Activated CD4-positive, alpha-beta T cell treated with anti-CD3 and anti-CD28 coated beads for 24 hours (primary cell): ENCODE results near the gene NMU.
"Not testable (repeated sequence)": the region's sequence is repeated elsewhere in the genome, so short reads cannot be mapped to it uniquely, and the experiment has no call there.

ENCODE experiments used
- DNase-seq, 2 donors: peaks; one replicate each; pipeline ENCODE4 v3.0.0-alpha.2; 2020; ENCODE audit warnings: low read depth in 2 of 2

The NMU gene

DNA sequence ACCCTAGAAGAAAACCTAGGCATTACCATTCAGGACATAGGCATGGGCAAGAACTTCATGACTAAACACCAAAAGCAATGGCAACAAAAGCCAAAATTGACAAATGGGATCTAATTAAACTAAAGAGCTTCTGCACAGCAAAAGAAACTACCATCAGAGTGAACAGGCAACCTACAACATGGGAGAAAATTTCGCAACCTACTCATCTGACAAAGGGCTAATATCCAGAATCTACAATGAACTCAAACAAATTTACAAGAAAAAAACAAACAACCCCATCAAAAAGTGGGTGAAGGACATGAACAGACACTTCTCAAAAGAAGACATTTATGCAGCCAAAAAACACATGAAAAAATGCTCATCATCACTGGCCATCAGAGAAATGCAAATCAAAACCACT is 12.0 kb downstream of the NMU start:
- DNase-seq = not testable (repeated sequence)

DNA sequence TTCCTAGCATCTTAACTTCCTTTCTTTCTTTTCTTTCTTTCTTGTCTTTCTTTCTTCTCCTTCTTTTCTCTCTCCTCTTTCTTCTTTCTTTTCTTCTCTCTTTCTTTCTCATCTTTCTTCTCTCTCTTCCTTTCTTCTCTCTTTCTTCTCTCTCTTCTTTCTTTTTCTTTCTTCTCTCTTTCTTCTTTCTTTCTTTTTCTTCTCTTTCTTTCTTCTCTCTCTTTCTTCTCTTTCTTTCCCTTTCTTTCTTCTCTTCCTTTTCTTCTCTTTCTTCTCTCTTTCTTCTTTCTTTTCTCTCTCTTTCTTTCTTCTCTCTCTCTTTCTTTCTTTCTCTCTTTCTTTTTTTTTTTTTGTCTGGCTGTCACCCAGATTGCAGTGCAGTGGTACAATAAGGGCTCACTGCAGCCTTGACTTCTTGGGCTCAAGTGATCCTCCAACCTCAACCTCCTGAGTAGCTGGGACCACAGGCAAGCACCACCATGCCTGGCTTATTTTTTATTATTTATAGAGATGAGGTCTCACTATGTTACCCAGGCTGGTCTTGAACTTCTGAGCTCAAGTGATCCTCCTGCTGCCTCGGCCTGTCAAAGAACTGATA is 17.5 kb downstream of the NMU start:
- DNase-seq = no peak

DNA sequence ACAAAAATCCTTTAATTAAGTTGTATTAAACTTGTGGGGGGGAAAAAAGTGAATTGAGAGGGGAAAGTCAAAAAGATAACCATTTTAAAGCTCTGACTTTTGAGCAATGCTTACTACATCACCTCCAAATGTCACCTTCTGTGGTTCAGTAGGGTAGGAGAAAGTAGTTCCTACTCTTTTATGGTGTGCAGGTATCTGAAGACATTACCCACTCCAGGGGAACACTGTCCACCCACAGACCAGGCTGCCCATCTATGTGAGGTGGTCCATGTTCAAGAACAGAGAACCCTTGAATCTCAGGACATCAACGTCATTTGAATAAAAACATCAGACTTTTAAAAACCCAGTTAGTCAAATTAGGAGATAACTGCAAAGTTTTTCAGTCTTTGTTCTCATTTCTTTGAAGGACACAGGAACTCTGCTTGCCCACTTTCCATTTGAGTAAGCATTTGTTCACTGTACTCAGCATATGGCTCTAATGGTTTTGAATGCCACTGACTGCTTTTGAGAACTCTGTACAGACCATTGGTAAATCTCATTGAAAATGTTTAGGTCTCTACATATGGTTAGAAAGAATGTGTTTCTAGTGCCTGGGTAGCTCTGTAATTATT is 18.4 kb downstream of the NMU start:
- no peak for DNase-seq

DNA sequence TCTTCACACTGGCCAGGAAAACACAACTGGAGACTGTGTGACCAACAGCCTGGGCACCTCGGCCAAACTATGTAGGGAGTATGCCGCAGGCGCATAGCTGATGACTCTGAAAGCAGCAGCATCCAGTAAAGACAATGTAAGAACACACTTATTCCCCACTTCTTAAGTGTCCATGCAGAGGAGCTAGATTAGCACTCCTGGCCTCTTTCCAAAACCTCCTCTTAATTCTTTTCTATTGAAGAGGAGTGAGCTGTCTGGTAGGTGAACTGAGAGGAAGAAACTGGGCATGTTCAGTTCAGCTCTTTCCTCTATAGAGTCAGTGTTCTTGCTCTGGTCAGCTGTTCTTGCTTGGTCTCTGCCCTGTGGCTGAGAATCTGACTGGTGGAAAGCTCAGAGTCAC is 21.1 kb downstream of the NMU start:
- no peak for DNase-seq

GRCh38 chr4:55613621-55614020 is 22.5 kb downstream of the NMU start:
- no peak for DNase-seq

DNA sequence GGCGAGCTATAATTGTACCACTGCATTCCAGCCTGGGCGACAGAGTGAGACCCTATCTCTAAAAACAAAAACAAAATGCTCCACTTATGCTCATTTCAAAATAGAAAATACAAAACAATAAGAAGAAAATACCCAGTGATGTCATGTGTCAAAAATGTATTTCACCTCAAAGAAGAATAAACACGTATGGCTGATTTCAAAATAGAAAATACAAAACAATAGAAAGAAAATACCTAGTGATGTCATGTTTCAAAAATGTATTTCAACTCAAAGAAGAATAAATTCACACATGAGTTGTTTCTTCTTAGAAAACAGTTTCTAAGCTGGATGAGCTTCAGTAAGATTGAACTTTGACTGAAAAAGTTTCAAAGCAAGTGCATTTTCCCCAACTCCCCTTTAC is 23.8 kb downstream of the NMU start:
- DNase-seq = no peak

DNA sequence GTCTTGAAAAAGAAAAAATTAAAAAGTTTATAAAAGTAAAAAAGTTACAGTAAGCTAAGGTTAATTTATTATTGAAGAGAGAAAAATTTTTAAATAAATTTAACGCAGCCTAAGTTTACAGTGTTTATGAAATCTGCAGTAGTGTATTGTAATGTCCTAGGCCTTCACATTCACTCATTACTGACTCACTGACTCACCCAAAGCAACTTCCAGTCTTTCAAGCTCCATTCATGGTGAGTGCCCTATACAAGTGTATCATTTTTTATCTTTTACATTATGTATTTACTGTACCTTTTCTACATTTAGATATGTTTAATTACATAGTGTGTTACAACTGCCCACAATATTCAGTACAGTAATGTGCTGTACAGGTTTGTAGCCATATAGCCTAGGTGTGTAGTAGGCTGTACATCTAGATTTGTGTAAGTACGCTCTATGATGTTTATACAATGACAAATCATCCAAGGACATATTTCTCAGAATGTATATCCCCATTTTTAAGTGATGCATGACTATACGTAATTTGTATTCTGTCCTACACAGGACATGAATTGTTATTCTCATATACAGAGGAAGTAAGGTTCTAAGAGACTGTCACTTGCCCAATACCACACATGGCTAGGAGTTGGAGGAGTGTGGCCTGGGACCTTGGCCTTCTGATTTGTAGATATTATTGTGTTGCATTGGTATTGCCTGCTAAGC is 24.6 kb downstream of the NMU start:
- no peak for DNase-seq

DNA sequence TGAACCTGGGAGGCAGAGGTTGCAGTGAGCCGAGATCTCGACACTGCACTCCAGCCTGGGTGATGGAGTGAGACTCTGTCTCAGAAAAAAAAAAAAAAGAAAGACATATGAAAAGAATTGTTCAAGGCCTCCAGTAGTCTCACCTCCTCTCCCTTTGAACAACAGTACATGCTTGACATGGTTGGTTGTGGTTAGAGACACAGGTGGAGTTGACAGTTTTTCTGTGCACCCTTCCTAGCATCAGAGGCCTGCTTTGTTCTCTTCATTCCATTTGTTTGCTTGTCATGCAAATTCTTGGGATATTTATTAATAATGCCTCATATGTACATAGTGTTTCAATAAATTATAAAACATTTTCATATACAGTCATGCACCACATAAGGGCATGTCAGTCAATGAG is 25.7 kb downstream of the NMU start:
- DNase-seq = no peak

GRCh38 chr4:55609393-55609866 is 26.7 kb downstream of the NMU start:
- DNase-seq = no peak

DNA sequence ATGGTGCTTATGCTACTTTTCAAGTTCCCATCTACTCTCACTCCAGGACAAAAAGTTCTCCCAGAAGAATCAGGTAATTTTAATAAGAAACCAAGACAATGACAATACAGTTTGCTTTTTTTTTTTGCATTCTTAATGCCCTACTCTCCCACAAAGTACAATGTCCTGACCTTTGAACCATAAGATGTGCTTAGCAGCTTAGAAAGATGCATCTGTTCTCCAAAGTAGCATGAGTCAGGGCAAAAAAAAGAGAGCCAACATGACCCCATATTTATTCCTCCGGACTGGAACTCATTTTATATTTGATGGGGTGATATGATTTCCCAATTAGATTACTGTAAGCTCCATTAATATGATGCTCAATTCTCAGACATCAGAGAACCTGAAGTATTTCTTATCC is 27.5 kb downstream of the NMU start:
- no peak for DNase-seq

DNA sequence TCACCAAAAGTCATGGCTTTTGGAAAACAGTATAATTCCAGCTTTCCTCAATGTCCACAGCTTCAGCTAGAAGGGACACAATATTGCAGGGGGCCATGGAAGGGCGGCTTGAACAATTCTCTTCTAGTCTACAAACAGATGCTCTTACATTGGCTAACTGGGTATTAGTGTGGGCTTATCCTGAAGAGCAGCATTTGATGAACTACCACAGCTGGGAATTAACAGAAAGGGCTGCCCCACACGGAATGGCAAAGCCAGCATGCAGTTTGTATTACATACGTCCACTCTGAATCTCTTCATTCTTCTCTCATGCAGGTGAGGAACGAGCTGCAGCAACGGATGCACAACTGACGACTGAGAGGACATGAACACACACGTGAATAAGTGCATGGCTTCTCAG is 31.1 kb downstream of the NMU start:
- no peak for DNase-seq

GRCh38 chr4:55600640-55601039 is 35.5 kb downstream of the NMU start:
- DNase-seq = no peak

GRCh38 chr4:55598641-55599040 is 37.5 kb downstream of the NMU start:
- no peak for DNase-seq

- no peak for DNase-seq
Measured at GRCh38 chr4:55592014-55592413, 44.1 kb downstream of the NMU start, which contains the start of gene PDCL2. PDCL2 (minus strand) TSS chr4:55592245; CDS start chr4:55592109, 136 bp downstream.

DNA sequence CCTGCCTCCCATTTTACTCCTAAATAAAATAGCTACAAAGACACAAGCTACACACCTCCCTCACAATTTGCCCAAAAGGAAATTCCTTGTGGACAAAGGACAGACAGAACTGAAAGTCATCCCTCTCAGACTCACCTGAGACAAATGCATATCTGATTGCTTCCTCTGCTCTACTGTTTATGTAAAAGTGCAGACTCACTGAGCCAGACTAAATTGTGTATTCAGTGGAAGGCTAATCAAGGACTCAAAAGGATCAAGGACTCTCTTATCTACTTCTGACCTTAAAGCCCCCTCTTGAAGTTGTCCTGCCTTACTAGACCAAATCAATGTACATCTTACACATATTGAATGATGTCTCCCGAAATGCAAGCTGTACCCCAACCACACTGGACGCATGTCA is 47.9 kb downstream of the NMU start:
- DNase-seq = no peak

DNA sequence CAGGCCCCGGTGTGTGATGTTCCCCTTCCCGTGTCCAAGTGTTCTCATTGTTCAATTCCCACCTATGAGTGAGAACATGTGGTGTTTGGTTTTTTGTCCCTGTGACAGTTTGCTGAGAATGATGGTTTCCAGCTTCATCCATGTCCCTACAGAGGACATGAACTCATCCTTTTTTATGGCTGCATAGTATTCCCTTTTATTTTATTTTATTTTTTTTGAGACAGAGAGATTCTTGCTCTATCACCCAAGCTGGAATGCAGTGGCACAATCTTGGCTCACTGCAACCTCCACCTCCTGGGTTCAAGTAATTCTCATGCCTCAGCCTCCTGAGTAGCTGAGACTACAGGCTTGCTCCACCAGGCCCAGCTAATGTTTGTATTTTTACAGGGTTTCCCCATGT is 53.3 kb downstream of the NMU start:
- DNase-seq = not testable (repeated sequence)

GRCh38 chr4:55578341-55579010 is 57.6 kb downstream of the NMU start:
- DNase-seq = no peak

DNA sequence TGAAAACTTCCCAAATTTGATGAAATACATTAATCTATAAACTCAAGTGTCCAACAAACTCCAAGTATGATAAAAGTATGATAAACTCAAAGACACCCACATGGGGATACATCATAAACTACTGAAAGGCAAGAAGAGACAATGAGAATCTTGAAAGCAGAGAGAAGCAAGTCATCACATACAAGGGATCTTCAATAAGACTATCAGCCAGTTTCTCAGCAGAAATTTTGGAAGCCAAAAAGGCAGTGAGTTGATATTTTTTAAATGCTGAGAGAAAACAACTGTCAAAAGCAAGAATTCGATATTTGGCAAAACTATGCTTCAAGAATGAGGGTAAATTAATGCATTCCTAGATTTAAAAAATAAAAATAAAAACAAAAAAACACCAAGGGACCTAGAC is 60.6 kb downstream of the NMU start:
- no peak for DNase-seq

DNA sequence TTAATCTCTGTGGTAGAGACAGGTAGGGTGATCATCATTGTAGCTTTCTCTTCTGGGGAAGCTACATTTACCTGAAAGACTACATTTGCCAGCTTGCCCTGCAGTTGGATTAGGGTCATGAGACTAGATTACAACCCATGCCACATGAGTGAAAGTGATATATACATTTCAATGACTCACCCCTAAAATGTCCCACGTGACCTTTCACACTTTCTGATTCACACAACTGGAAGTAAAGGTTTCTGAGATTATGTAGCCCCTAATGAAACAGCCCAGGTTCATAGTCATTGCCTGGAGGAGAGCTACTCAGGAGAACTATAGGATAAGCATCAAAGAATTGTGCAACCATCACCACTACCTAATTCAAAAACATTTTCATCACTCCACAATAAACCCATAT is 61.8 kb downstream of the NMU start:
- no peak for DNase-seq

GRCh38 chr4:55571806-55572205 is 64.3 kb downstream of the NMU start:
- no peak for DNase-seq

GRCh38 chr4:55568905-55569504 is 67.1 kb downstream of the NMU start:
- DNase-seq = no peak

DNA sequence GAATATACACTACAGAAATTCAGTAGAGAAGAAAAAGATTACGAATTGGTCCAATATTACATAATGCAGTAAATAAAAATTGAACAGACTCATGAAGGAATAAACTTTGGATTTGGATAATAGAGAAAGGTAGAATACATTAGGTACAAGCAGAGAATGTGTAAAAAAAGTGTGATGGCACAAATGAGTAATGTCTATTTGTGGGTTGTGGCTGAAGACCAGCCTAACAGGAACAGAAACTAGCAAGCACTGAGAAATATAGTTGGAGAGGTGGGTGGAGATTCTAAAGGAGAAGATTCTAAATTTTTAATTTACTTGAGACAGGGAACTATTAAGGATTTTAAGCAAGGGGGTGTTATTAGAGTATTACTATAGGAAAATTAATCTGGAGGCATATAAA is 74.2 kb downstream of the NMU start:
- no peak for DNase-seq
